ENCODE measurements around the gene SEPTIN12.

Gene SEPTIN12, protein sequence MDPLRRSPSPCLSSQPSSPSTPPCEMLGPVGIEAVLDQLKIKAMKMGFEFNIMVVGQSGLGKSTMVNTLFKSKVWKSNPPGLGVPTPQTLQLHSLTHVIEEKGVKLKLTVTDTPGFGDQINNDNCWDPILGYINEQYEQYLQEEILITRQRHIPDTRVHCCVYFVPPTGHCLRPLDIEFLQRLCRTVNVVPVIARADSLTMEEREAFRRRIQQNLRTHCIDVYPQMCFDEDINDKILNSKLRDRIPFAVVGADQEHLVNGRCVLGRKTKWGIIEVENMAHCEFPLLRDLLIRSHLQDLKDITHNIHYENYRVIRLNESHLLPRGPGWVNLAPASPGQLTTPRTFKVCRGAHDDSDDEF

GRCh38 chr16:4787627-4788482 is at the start of gene SEPTIN12:
SEPTIN12 (minus strand) TSS chr16:4788345; CDS start chr16:4787645, 700 bp downstream.
- DNase-seq (ENCODE audit: low read depth in 2 of 3, low spot score in 2 of 3) = no peak

DNA sequence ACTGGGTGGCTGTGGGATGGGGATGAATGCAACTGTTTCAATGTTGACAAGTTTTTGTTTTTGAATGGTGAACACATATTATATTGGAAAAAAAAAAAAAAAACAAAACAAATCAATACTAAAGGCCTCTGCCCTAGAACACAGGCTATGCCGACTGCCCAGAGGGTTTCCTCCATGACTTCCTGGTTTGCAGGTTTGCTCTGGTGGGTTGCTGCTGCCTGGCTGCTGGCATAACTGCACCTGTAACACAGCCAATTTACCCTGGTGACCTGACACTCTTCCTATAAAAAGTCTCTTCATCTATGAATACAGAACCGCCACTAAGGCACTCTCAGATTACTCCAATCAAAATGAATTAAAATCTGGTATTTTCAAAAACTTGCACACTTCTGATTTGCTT is 48.6 kb upstream of the SEPTIN12 start:
- DNase-seq (ENCODE audit: low read depth in 2 of 3, low spot score in 2 of 3) = no peak

- no peak for DNase-seq (ENCODE audit: low read depth in 2 of 3, low spot score in 2 of 3)
Observed at GRCh38 chr16:4833584-4833983, 45.4 kb upstream of the SEPTIN12 start.

DNA sequence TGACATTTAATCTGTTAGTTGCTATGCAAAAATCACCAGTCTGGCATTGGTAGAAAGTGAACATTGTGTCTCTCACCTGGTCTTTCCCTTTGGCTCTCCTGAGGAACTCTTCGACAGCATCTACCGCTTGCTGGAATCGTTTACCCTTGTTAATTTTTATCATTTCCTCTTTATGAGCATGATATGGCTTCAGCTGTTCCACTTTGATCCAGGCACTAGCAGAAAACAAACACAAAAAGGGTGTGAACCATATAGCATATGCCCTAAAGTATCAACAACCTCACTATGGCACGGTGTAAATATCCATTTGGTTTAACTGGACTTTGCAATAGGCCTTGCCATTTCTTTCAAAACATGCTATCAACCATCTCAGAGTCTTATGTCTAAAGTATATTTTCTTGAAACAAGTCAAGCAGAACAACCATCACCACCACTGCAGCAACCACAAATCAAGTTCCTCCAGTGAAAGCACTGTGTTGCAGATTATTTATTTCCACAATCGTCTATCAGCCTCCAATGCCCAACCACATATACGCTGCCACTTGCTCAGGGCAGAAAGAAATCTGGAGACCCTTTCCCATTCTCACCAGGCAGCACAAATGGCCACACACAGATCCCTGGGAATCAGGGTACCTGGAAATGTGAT is 44.7 kb upstream of the SEPTIN12 start:
- DNase-seq (ENCODE audit: low read depth in 2 of 3, low spot score in 2 of 3) = no peak

- no peak for DNase-seq (ENCODE audit: low read depth in 2 of 3, low spot score in 2 of 3)
Observed at GRCh38 chr16:4831616-4832015, 43.5 kb upstream of the SEPTIN12 start.

GRCh38 chr16:4830408-4830807 is 42.3 kb upstream of the SEPTIN12 start:
- DNase-seq (ENCODE audit: low read depth in 2 of 3, low spot score in 2 of 3) = no peak

DNA sequence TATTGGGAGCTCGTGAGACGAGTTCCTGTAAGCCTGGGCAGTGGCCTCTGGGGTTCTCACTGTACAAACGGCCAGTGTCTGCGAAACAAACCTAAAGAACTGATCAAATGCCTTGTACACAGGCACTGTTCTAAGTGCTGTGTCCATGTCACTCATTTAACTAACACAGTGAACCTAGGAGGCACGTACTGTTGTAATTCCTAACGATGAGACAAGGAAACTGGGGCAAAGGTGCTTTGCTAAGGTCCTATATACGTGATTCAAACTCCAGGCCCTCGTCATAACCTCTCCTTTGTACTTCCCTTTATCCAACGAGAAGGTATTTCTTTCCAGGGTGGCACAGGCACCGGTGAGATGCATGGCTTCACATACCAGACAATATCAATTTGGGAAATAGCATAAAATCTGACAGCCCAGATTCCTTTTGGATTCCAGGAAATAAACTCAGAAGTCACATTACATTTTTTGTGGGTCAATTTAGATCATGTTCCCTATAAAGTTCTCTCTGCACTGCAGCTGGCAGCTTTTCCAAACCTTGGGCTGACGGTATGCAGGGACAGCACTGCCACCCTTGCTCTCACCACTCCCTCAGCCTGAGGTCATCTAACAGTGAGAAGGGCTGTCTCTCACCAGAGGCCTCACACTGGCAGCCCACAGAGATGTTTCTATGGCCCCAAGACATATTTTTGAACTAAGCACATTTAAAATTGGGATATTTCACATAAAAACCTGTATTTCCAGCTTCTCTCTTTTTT is 40.6 kb upstream of the SEPTIN12 start:
- DNase-seq (ENCODE audit: low read depth in 2 of 3, low spot score in 2 of 3) = no peak

DNA sequence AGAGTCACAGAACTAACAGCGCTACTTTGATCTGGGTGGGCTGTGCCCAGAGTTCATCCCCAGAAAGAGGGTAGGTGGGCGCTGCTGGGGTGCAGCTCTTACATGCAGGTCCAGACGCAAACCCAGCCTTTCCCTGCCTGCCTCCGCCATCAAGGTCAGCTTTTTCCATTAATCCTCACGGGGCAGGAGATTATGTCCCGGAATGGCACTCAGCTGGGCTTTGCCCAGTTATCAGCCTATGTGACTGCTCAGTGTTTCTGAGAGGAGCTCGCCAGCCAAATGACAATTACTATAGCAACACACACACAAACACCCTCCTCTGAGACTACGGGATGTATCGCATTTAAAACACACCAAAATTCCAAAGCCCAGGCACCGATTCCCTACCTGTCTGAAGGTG is 38.8 kb upstream of the SEPTIN12 start:
- DNase-seq (ENCODE audit: low read depth in 2 of 3, low spot score in 2 of 3) = no peak

DNA sequence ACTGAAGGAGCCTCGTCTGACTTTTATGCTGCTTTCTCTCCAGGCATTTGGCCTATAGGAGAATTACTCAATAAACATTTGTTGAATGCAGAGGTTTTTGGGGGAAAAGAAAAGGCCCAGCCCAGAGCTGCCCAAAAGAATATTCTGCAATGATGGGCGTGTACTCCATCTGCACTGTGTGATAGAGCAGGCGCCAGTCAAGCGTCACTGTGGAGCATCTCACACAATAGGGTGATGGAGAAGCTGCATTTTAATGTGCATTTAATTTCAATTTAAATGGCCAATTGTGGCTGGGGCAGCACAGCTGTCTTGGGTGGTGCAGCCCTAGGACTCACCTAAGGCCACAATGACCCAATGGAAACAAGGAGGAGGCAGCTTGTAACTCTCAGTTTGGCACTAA is 38.4 kb upstream of the SEPTIN12 start:
- DNase-seq (ENCODE audit: low read depth in 2 of 3, low spot score in 2 of 3) = no peak

GRCh38 chr16:4825196-4825595 is 37.1 kb upstream of the SEPTIN12 start:
- DNase-seq (ENCODE audit: low read depth in 2 of 3, low spot score in 2 of 3) = no peak

- no peak for DNase-seq (ENCODE audit: low read depth in 2 of 3, low spot score in 2 of 3)
Observed at GRCh38 chr16:4820652-4821051, 32.5 kb upstream of the SEPTIN12 start.

DNA sequence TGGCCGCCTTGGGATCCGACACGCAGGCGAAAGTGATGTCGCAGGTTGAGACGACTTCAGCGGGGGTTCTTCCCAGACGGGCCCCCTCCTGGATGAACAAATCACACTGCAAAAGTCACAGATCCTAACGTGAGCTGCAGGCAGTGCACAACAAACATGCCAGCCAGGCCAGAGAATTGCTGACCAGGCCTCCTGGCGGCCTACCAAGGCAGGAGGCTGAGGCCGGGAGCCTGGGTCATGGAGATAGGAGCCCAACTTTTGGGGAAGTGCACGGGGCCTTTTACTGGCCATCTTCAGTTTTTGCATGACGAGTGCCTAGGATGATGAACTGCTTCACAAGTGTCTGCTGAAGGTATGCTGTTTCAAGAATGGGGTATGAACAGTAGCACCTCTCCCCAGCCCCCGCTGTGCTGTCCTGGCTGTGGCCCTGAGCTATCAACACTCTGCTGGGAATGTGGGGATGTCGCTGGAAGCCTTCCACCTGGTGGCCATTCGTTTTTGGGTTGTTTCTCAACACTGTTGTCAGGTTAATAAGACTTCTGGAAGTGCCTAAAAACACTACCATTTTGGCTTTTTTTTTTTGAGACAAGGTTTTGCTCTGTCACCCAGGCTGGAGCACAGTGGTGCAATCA is 26.5 kb upstream of the SEPTIN12 start:
- DNase-seq (ENCODE audit: low read depth in 2 of 3, low spot score in 2 of 3) = no peak

DNA sequence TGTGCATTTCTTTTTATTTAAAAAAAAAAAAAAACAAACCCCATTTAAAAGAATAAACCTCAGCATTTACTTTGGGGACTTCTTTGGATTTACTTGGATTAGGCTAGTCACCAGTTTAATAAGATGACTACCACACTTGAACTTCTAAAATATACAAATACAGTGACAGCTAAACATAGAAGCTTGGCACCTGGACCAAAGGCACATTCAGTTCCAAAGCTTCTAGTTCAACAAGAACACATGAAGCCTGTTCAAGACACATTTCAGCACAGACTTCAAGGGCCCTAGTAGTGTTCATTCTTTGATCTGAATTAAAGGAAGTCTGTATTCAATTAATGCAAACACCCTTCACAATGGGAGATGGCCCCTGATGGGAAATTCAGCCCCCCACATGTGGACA is 25.9 kb upstream of the SEPTIN12 start:
- no peak for DNase-seq (ENCODE audit: low read depth in 2 of 3, low spot score in 2 of 3)

DNA sequence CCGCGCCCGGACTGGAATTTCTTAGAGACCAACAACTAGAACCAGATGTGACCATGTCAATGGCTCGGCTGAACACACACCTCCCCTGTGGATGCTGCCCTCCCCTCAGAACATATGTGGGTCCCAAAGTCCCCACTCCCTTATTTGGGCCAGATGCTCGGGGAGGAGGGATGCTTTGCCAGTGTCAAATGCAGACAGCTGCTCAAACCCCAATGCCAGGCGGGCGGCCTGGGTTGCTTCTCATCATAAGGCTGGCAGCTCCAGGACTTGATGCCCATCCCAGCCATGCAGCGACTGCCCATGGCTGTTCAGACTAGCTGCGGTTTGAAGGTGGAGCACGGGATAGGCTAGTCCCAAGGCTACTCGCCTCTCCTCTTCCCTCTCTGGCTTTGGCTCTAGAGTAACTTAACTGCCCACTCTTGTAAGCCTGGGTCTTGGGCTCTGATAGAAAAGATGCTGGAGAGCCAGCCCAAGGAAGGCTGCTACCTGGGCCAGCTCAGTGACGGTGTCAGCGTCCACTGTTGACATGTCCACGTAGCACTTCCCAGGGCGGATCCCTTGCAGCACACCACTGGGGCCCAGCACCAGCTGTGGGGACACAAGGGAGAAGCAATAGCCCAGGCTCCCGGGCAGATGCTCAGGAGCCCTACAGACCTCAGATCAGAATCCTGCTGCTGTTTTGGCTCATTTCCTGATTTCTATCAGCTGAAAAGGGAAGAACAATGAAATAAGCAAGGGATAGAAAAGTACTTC is 25.3 kb upstream of the SEPTIN12 start:
- no peak for DNase-seq (ENCODE audit: low read depth in 2 of 3, low spot score in 2 of 3)

GRCh38 chr16:4811773-4812172 is 23.6 kb upstream of the SEPTIN12 start:
- DNase-seq (ENCODE audit: low read depth in 2 of 3, low spot score in 2 of 3) = no peak

- no peak for DNase-seq (ENCODE audit: low read depth in 2 of 3, low spot score in 2 of 3)
Observed at GRCh38 chr16:4811242-4811641, 23.1 kb upstream of the SEPTIN12 start.

DNA sequence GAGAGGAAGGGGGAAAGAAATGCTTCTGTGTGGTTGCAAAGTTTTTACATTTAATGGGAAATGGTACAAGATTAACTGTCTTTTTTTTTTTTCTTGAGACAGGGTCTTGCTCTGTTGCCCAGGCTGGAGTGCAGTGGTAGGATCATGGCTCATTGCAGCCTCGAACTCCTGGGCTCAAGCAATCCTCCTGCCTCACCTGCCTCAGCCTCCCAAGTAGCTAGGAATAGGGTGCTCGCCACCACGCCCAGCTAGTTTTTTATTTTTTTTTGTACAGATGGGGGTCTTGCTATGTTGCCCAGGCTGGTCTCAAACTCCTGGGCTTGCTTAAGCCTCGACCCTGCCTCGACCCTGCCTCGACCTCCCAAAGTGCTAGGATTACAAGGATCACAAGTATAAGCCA is 18.1 kb upstream of the SEPTIN12 start:
- no peak for DNase-seq (ENCODE audit: low read depth in 2 of 3, low spot score in 2 of 3)

DNA sequence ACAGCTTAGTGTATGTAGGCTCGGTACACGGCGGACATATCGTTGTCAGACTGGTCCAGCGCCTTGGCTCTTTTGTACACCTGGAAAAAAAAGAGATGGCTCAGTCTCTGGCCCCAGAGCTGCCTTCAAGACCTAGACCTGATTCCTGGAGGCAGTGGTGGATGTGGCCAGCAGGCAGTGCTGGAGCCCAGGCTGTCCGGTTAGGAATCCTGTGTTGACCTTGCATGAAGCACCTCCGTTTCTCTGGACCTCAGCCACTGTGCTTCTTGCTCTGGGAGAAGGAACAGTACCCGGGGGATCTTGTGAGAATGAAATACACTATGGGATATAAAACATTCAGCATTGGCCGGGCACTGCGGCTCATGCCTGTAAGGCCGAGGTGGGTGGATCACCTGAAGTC is 17.1 kb upstream of the SEPTIN12 start:
- DNase-seq (ENCODE audit: low read depth in 2 of 3, low spot score in 2 of 3) = no peak

DNA sequence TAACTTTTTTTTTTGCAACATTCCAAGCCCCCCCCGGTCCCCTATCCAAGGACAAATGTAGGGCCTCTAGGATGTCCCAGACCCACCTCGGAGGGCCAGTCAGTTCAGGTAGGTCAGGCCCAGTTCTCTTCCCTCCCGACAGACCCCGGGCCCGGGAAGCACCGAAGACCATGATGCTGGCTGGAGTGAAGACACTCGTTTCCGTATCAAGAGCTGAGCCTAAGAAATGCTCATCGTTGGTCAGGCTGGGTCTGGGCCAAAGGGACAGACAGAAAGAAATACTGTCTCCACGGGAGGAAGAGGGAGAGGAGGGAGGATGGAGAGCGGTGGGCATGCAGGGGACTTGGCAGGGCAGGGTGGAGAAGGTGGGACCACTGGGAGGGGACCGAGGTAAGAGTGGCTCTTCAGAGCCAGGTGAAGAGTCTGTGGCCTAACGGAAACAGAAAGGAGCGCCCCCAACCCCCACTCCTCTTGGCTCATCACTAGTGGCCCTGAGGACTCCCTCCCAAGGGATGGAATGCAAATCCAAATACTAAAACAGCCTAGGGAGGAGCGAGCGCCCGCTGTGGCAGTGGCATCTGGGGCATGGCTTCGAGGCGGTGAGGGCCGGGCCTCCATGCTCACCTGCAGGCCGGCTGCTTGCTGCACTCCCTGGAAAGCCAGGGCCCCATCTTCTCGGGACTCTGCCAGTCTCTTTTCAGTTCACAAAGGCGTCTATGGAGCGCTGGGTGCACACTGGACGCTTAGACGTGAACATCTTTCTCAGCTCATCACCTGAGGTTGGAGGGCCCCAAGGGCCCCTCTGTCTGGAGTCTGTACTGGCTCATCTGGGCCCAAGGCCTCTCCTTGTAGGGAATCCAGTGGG is 16.0 kb upstream of the SEPTIN12 start:
- DNase-seq (ENCODE audit: low read depth in 2 of 3, low spot score in 2 of 3) = no peak

Measured in activated CD8-positive, alpha-beta memory T cell treated with anti-CD3 and anti-CD28 coated beads for 48 hours (primary cell).